IMR-90 (cell line): ENCODE measurements around the gene SEZ6L2. TPM values are rescaled to one million over a fixed set of nuclear protein-coding genes. Genes with fewer than 3 reads are reported as not detected.

Experiments used
- ATAC-seq: fragments of 200-7000 bp; cut with Tn5 transposase; 2 replicates; pipeline ENCODE4 v1.9.1; 2020; ENCODE audit warnings: low read depth, mild to moderate bottlenecking, moderate library complexity
- BruUV-seq: library from RNA; stranded (reverse); fragments of 400-500 nt; replicated peaks from 2 replicates; lab custom pipeline; 2021; lab: Mats Ljungman, UMichigan
- CTCF ChIA-PET: fragments of 300-600 bp; formaldehyde crosslinking; extraction: SDS; loops from one replicate; lab custom pipeline; 2021; ENCODE audit warnings: antibody characterized with exemption; lab: Yijun Ruan, JAX
- POLR2A ChIA-PET: fragments of 300-600 bp; sonication (Branson Sonifier 250); formaldehyde crosslinking; loops from one replicate; lab custom pipeline; 2022; ENCODE audit warnings: antibody characterized with exemption; ENCODE audit not compliant: unreplicated experiment; lab: Charles Lee
- DNase-seq: peaks from one replicate; pipeline ENCODE4 v3.0.0; 2013
- H2AFZ ChIP-seq: replicated peaks from 2 replicates; pipeline ENCODE3; 2013; ENCODE audit warnings: low read length, mild to moderate bottlenecking; ENCODE audit not compliant: poor library complexity
- H2AK5ac ChIP-seq: 2 replicates; pipeline ENCODE4 v1.6.1; 2013; ENCODE audit warnings: low read depth, low read length, inconsistent platforms
- H2AK9ac ChIP-seq: replicated peaks from 2 replicates; pipeline ENCODE3; 2013; ENCODE audit warnings: mild to moderate bottlenecking, low read depth, low read length, moderate library complexity; ENCODE audit not compliant: poor library complexity
- H2BK120ac ChIP-seq: 2 replicates; pipeline ENCODE4 v1.6.1; 2013; ENCODE audit warnings: low read depth, low read length, inconsistent platforms
- H2BK15ac ChIP-seq: 3 replicates; pipeline ENCODE4 v1.6.1; 2013; ENCODE audit warnings: low read depth, low read length, inconsistent platforms
- H2BK20ac ChIP-seq: 2 replicates; pipeline ENCODE4 v1.6.1; 2013; ENCODE audit warnings: low read depth, mild to moderate bottlenecking, inconsistent platforms, low read length, moderate library complexity
- H2BK5ac ChIP-seq: 2 replicates; pipeline ENCODE4 v1.6.1; 2013; ENCODE audit warnings: mild to moderate bottlenecking, low read depth, low read length, inconsistent platforms; ENCODE audit not compliant: poor library complexity, severe bottlenecking
- H3K14ac ChIP-seq: replicated peaks from 2 replicates; pipeline ENCODE4 v1.6.1; 2013; ENCODE audit warnings: low read depth, low read length, inconsistent platforms
- H3K18ac ChIP-seq: 2 replicates; pipeline ENCODE4 v1.6.1; 2013; ENCODE audit warnings: low read depth, low read length, control low read depth
- H3K23ac ChIP-seq: 2 replicates; pipeline ENCODE4 v1.6.1; 2013; ENCODE audit warnings: low read depth, low read length, inconsistent platforms
- H3K27ac ChIP-seq: 2 replicates; pipeline ENCODE4 v1.5.1; 2013; ENCODE audit warnings: mild to moderate bottlenecking, control low read depth, low read length; ENCODE audit not compliant: insufficient read depth
- H3K27me3 ChIP-seq: 2 replicates; pipeline ENCODE4 v1.6.1; 2013; ENCODE audit warnings: low read length; ENCODE audit not compliant: control insufficient read depth, insufficient read depth
- H3K36me3 ChIP-seq: 2 replicates; pipeline ENCODE4 v1.6.1; 2013; ENCODE audit warnings: low read length, mixed read lengths; ENCODE audit not compliant: control insufficient read depth, insufficient read depth
- H3K4ac ChIP-seq: 2 replicates; pipeline ENCODE4 v1.6.1; 2013; ENCODE audit warnings: low read depth, low read length, inconsistent platforms
- H3K4me1 ChIP-seq: 2 replicates; pipeline ENCODE4 v1.6.1; 2013; ENCODE audit warnings: low read length, mixed read lengths; ENCODE audit not compliant: control insufficient read depth, insufficient read depth
- H3K4me2 ChIP-seq: 2 replicates; pipeline ENCODE4 v1.6.1; 2013; ENCODE audit warnings: low read depth, mild to moderate bottlenecking, control low read depth, low read length, moderate library complexity
- H3K4me3 ChIP-seq: 2 replicates; pipeline ENCODE4 v1.5.1; 2013; ENCODE audit warnings: low read depth, mild to moderate bottlenecking, control low read depth, low read length, moderate library complexity; ENCODE audit not compliant: insufficient read depth
- H3K56ac ChIP-seq: 2 replicates; pipeline ENCODE4 v1.6.1; 2013; ENCODE audit warnings: low read length, inconsistent platforms; ENCODE audit not compliant: insufficient read depth; ENCODE audit errors: extremely low read depth
- H3K79me1 ChIP-seq, 2 experiments: 2 replicates each; pipeline ENCODE4 v1.6.1; 2013; ENCODE audit warnings: low read length in 2 of 2, inconsistent platforms in 1 of 2, low read depth in 1 of 2
- H3K9ac ChIP-seq: 2 replicates; pipeline ENCODE4 v1.6.1; 2013; ENCODE audit warnings: low read depth, low read length, control low read depth
- H3K9me1 ChIP-seq: 2 replicates; pipeline ENCODE4 v1.6.1; 2013; ENCODE audit warnings: low read length, inconsistent platforms; ENCODE audit not compliant: insufficient read depth
- H3K9me3 ChIP-seq: 2 replicates; pipeline ENCODE4 v1.6.1; 2013; ENCODE audit warnings: low read length; ENCODE audit not compliant: control insufficient read depth, insufficient read depth
- H4K20me1 ChIP-seq: 2 replicates; pipeline ENCODE4 v1.6.1; 2013; ENCODE audit warnings: low read length, inconsistent platforms; ENCODE audit not compliant: insufficient read depth
- H4K5ac ChIP-seq: 2 replicates; pipeline ENCODE4 v1.6.1; 2013; ENCODE audit warnings: mild to moderate bottlenecking, low read depth, low read length, control low read depth
- H4K8ac ChIP-seq, 2 experiments: 2 replicates each; pipeline ENCODE4 v1.6.1; 2013; ENCODE audit warnings: low read depth in 2 of 2, low read length in 2 of 2, control low read depth in 1 of 2, inconsistent platforms in 1 of 2
- H4K91ac ChIP-seq: 2 replicates; pipeline ENCODE4 v1.6.1; 2013; ENCODE audit warnings: low read depth, low read length, inconsistent platforms; ENCODE audit not compliant: insufficient read depth
- RFX5 ChIP-seq: IDR thresholded peaks from 2 replicates; pipeline ENCODE4 v1.8.0; 2012; ENCODE audit warnings: low read depth, mild to moderate bottlenecking, low read length, moderate library complexity
- WGBS, 2 experiments: methylation state at CpG; one replicate each; pipeline versions ENCODE4 v1.1.5 to v1.1.7; 2013; ENCODE audit warnings: missing lambda C conversion rate in 2 of 2; ENCODE audit not compliant: insufficient read length in 1 of 2; ENCODE audit errors: extremely low coverage in 2 of 2; 5-methylcytosine and 5-hydroxymethylcytosine counted together
- dilution Hi-C: fragments of 300-500 bp; cut with HindIII; formaldehyde crosslinking; loops from one replicate; pipeline ENCODE4 v1.14.3; 2018; ENCODE audit warnings: low sequenced_read_pairs; ENCODE audit not compliant: unreplicated experiment
- in situ Hi-C: fragments of 300-500 bp; cut with MboI; formaldehyde crosslinking; loops from 3 replicates; pipeline ENCODE4 v1.14.3; 2019; ENCODE audit warnings: low sequenced_read_pairs, inconsistent platforms, mixed read lengths
- intact Hi-C: fragments of 100-400 bp; cut with micrococcal nuclease; formaldehyde crosslinking; loops from 2 replicates; pipeline ENCODE4 v1.10.0; 2022
- polyA plus RNA-seq, 3 experiments: library from polyadenylated mRNA; depleted of rRNA; stranded (reverse); fragments of >200 nt; gene quantifications; 2 replicates each; pipeline ENCODE4 v1.2.3, GENCODE V29; 2012; ENCODE audit warnings: low replicate concordance in 1 of 3
- total RNA-seq: library from RNA; depleted of rRNA; stranded (reverse); fragments of >200 nt; gene quantifications from 2 replicates; pipeline ENCODE4 v1.2.3, GENCODE V29; 2012
- TF ChIP-seq, protein P1 (sequence below): fragments of 150-350 bp; IDR thresholded peaks from 2 replicates; pipeline ENCODE4 v1.6.1; 2017; ENCODE audit warnings: mild to moderate bottlenecking, antibody characterized with exemption, low read length, low read depth
- TF ChIP-seq, protein P2 (sequence below): fragments of 150-350 bp; IDR thresholded peaks from 2 replicates; pipeline ENCODE4 v1.6.1; 2016; ENCODE audit warnings: low read depth, mild to moderate bottlenecking, low read length, moderate library complexity, borderline replicate concordance

The SEZ6L2 gene
- total and polyA plus RNA-seq, 2 of the 4 experiments (the other 2 are of a cell fraction): 0.72 to 10.5 TPM

DNA sequence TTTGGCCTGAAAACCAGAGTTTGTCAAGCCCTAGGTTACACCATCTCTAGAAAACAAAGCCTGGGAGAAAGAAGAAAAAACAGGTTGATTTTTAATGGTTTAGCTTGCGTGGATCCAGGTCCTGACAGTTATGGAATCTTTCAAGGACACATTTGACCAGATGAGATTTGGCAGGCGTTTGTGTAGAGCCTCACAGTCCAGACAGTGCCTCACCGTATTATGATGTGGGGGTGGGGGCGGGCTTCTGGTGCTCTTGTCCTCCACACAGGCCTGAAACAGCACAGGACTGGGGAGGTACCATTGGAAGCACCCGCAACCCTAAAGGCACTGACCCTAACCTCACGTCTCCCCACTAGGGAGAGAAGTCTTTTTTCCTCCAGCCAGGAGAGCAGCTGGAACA, 59.5 kb downstream of the SEZ6L2 start:
- Histone ChIP-seq H2AK9ac (no peak overlapping the region), H3K27ac (no peak overlapping the region), H3K18ac (no peak overlapping the region), H2BK5ac (no peak overlapping the region), H3K9me3 (no peaks in the 10 kb centered on the region), H3K79me1 (peaks cover 9 to 45% of the 10 kb centered on the region in 2 experiments; a peak in 2 of 4 replicates), H4K8ac (no peak overlapping the region), H4K91ac (no peak overlapping the region), H2AK5ac (no peak overlapping the region), H3K27me3 (no peaks in the 10 kb centered on the region), H3K4me3 (no peak overlapping the region), H4K5ac (no peak overlapping the region), H3K9me1 (no peaks in the 10 kb centered on the region; the same call in 1 of the 2 replicates), H3K14ac (no peak overlapping the region), H3K23ac (no peak overlapping the region), H2BK20ac (no peak overlapping the region), H4K20me1 (no peaks in the 10 kb centered on the region; the same call in 1 of the 2 replicates), H3K9ac (no peak overlapping the region), H3K4me2 (no peak overlapping the region), H3K4me1 (no peaks in the 10 kb centered on the region; the same call in none of the 2 replicates), H3K56ac (no peak overlapping the region), H3K4ac (no peak overlapping the region), H3K36me3 (peaks cover 77% of the 10 kb centered on the region), H2BK120ac (no peak overlapping the region), H2AFZ (no peak overlapping the region), H2BK15ac (no peak overlapping the region)
- POLR2A ChIA-PET: no interaction called here
- no peak for DNase-seq
- CTCF ChIA-PET: interaction anchor here (0.6 kb wide), 1 partner anchor 9 kb away, joined by 4 read pairs; no protein-coding TSS in a partner anchor
- no CpG with 5 or more reads among the region's 6 CpGs for WGBS, 2 experiments
- no TSS peak for BruUV-seq
- ATAC-seq: no peak
- in situ Hi-C loops: no loop called here
- TF ChIP-seq, protein P1, sequence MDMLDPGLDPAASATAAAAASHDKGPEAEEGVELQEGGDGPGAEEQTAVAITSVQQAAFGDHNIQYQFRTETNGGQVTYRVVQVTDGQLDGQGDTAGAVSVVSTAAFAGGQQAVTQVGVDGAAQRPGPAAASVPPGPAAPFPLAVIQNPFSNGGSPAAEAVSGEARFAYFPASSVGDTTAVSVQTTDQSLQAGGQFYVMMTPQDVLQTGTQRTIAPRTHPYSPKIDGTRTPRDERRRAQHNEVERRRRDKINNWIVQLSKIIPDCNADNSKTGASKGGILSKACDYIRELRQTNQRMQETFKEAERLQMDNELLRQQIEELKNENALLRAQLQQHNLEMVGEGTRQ: no peak
- no peak for TF ChIP-seq RFX5
- TF ChIP-seq, protein P2, sequence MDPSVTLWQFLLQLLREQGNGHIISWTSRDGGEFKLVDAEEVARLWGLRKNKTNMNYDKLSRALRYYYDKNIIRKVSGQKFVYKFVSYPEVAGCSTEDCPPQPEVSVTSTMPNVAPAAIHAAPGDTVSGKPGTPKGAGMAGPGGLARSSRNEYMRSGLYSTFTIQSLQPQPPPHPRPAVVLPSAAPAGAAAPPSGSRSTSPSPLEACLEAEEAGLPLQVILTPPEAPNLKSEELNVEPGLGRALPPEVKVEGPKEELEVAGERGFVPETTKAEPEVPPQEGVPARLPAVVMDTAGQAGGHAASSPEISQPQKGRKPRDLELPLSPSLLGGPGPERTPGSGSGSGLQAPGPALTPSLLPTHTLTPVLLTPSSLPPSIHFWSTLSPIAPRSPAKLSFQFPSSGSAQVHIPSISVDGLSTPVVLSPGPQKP: no peak
- intact Hi-C loops: no loop called here
- dilution Hi-C loops: no loop called here
